Measurements from ENCODE around the gene THAP4.

DNA sequence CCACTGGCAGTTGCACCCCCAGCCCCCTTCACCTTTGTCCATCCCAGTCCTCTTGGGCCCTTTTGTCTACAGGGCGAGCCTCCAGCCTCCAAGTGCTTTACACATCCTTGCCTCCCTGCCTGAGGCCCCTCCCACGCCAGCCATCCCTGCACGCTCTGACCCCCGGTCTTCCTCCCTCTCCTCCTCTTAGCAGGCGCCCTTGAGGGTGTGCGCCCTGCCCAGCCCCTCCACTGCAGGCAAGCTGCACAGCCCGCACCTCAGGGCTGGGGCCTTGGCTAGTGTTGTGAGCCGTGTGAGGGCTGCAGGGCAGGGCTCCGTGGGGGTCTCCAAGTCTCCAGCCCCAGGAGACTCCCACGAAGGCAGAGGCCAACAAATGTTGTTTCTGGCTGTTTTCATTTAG lies 71.5 kb downstream of the THAP4 start:
- TF ChIP-seq POLR2A (IDR thresholded peaks at IDR 0.05; ENCODE audit: low read length) (no peak), GATA1 (IDR thresholded peaks at IDR 0.05; ENCODE audit: low read depth, low read length) (no peak)
